HepG2 (cell line): Measurements from ENCODE around the gene TMEM19. TPM values are rescaled to one million over a fixed set of nuclear protein-coding genes. Genes with fewer than 3 reads are reported as not detected.

Experiments used
- EEA1 ChIP-seq: sonication (generic); formaldehyde crosslinking; IDR thresholded peaks from 2 replicates; pipeline ENCODE4 v1.5.1; 2020; ENCODE audit warnings: mild to moderate bottlenecking, missing genetic modification reagents, borderline replicate concordance
- GZF1 ChIP-seq: sonication (generic); formaldehyde crosslinking; IDR thresholded peaks from 2 replicates; pipeline ENCODE4 v1.5.1; 2020; ENCODE audit warnings: mild to moderate bottlenecking, missing genetic modification reagents
- HDAC6 ChIP-seq: fragments of 200-600 bp; sonication (generic); IDR thresholded peaks from 2 replicates; pipeline ENCODE4 v1.7.0; 2017; ENCODE audit warnings: mild to moderate bottlenecking, antibody characterized with exemption, low read length, low read depth
- HMGA1 ChIP-seq: sonication (generic); formaldehyde crosslinking; conservative IDR thresholded peaks from 2 replicates; pipeline ENCODE4 v1.4.0; 2020; ENCODE audit warnings: missing genetic modification reagents
- HNF4A ChIP-seq: sonication (generic); formaldehyde crosslinking; IDR thresholded peaks from 2 replicates; pipeline ENCODE4 v1.4.0; 2020; ENCODE audit warnings: missing genetic modification reagents
- IKZF4 ChIP-seq: sonication (generic); formaldehyde crosslinking; IDR thresholded peaks from 2 replicates; pipeline ENCODE4 v1.5.1; 2020; ENCODE audit warnings: borderline replicate concordance, mild to moderate bottlenecking, low read depth, missing genetic modification reagents; ENCODE audit errors: not compliant biosample characterization
- JUND ChIP-seq: sonication (generic); formaldehyde crosslinking; IDR thresholded peaks from 2 replicates; pipeline ENCODE4 v1.8.0; 2022; ENCODE audit warnings: mild to moderate bottlenecking, missing genetic modification reagents
- NONO ChIP-seq, 2 experiments: fragments of 450-650 bp in 1 of 2; sonication (generic) in 1 of 2; formaldehyde crosslinking in 1 of 2; IDR thresholded peaks in 1 of 2; conservative IDR thresholded peaks in 1 of 2; 2 replicates each; pipeline versions ENCODE4 v1.6.1 to v1.8.0; 2017 to 2022; ENCODE audit warnings: mild to moderate bottlenecking in 1 of 2, missing genetic modification reagents in 1 of 2, moderate library complexity in 1 of 2
- PAF1 ChIP-seq: IDR thresholded peaks from 2 replicates; pipeline ENCODE4 v1.6.1; 2016; ENCODE audit warnings: missing genetic modification reagents, missing compliant biosample characterization
- PHF21A ChIP-seq: sonication (generic); formaldehyde crosslinking; IDR thresholded peaks from 2 replicates; pipeline ENCODE4 v1.5.0; 2020; ENCODE audit warnings: mild to moderate bottlenecking, missing genetic modification reagents
- SATB2 ChIP-seq: sonication (generic); formaldehyde crosslinking; IDR thresholded peaks from 2 replicates; pipeline ENCODE4 v1.5.0; 2020; ENCODE audit warnings: missing genetic modification reagents
- SETDB1 ChIP-seq: sonication (generic); formaldehyde crosslinking; IDR thresholded peaks from 2 replicates; pipeline ENCODE4 v1.5.1; 2020; ENCODE audit warnings: missing genetic modification reagents, mild to moderate bottlenecking, borderline replicate concordance
- SMC3 ChIP-seq: IDR thresholded peaks from 2 replicates; pipeline ENCODE4 v1.6.1; 2011; ENCODE audit warnings: low read length, improper control_type of control experiment
- SSRP1 ChIP-seq: IDR thresholded peaks from 2 replicates; pipeline ENCODE4 v1.6.1; 2016; ENCODE audit warnings: control low read depth
- ZNF205 ChIP-seq: IDR thresholded peaks from 2 replicates; pipeline ENCODE4 v1.6.1; 2018; ENCODE audit warnings: missing biosample characterization, missing genetic modification reagents
- ZNF331 ChIP-seq: sonication (generic); formaldehyde crosslinking; IDR thresholded peaks from 2 replicates; pipeline ENCODE4 v1.4.0; 2020; ENCODE audit warnings: missing genetic modification reagents
- ZNF33A ChIP-seq: sonication (generic); formaldehyde crosslinking; IDR thresholded peaks from 2 replicates; pipeline ENCODE4 v1.5.1; 2020; ENCODE audit warnings: missing genetic modification reagents, mild to moderate bottlenecking, moderate library complexity, borderline replicate concordance
- ZNF598 ChIP-seq: sonication (generic); formaldehyde crosslinking; IDR thresholded peaks from 2 replicates; pipeline ENCODE4 v1.5.1; 2020; ENCODE audit warnings: mild to moderate bottlenecking, missing genetic modification reagents, borderline replicate concordance
- ZNF724P ChIP-seq: sonication (generic); formaldehyde crosslinking; IDR thresholded peaks from 2 replicates; pipeline ENCODE4 v1.8.0; 2022; ENCODE audit warnings: missing genetic modification reagents, borderline replicate concordance
- polyA plus RNA-seq, 8 experiments: library from polyadenylated mRNA; depleted of rRNA in 3 of 8; stranded (reverse) in 7 of 8; unstranded in 1 of 8; fragments of >200 nt; fragmentation: Illumina TruSeq in 4 of 8; extraction: Trizol in 4 of 8; gene quantifications; 2 replicates each; pipeline versions ENCODE4 v1.2.1 to v1.2.3, GENCODE V29; 2011 to 2016; ENCODE audit warnings: low read depth in 4 of 8, missing spikeins in 1 of 8, mixed read lengths in 1 of 8; ENCODE audit not compliant: insufficient read depth in 1 of 8
- total RNA-seq, 5 experiments: library from RNA; depleted of rRNA; stranded (reverse); fragments of >200 nt; fragmentation: Illumina TruSeq; extraction: Trizol; gene quantifications; 2 replicates each; pipeline ENCODE4 v1.2.3, GENCODE V29; 2016; ENCODE audit warnings: low read depth in 1 of 5
- TF ChIP-seq, protein P1 (sequence below): conservative IDR thresholded peaks from 2 replicates; pipeline ENCODE4 v1.6.1; 2018; ENCODE audit warnings: missing genetic modification reagents
- TF ChIP-seq, protein P2 (sequence below): sonication (generic); formaldehyde crosslinking; IDR thresholded peaks from 2 replicates; pipeline ENCODE4 v1.4.0; 2020; ENCODE audit warnings: missing genetic modification reagents
- TF ChIP-seq, protein P3 (sequence below): sonication (generic); formaldehyde crosslinking; IDR thresholded peaks from 2 replicates; pipeline ENCODE4 v1.4.0; 2020; ENCODE audit warnings: missing genetic modification reagents

The TMEM19 gene
- total and polyA plus RNA-seq, 2 of the 13 experiments (the other 11 are each of a cell fraction or from before 2014, with no cell fraction given) = 16.9 to 22.5 TPM

DNA sequence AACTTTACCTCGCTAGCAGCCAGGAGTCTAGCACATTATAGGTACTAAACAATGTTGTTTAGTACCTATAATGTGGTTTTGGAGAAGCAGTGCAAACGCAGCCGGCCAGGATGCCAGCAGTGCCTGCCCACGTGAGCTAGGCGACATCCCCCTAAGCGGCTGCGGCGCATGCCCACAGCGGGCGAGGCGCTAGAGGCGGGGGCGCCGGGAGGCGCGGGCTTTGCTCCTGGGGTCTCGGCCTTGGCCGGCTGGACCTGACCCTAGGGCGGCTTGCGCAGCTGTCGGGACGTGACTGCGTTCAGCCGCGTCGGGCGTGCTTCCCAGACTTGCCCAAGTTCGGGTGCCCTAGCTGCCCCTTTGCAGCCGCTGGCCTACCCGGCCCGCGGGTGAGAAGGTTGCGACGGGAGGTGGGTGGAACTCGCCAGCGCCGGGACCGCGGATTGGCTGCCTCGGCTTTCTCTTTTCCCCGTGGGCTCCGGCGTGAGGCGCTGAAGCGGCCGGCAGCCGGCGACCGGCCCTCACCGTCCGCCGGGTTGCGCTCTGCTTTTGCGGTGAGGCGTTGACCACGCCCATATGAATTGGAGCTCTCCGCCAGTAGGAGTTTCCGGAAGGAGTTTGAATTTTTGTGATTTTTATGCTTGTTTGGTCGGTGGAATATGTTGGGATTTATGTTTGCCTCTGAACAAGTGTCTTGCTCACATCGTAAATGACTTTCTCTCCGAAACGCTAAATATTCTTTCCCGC is at the start of gene TMEM19 (continued):
- no peak for TF ChIP-seq HDAC6
- TF ChIP-seq, protein P1, sequence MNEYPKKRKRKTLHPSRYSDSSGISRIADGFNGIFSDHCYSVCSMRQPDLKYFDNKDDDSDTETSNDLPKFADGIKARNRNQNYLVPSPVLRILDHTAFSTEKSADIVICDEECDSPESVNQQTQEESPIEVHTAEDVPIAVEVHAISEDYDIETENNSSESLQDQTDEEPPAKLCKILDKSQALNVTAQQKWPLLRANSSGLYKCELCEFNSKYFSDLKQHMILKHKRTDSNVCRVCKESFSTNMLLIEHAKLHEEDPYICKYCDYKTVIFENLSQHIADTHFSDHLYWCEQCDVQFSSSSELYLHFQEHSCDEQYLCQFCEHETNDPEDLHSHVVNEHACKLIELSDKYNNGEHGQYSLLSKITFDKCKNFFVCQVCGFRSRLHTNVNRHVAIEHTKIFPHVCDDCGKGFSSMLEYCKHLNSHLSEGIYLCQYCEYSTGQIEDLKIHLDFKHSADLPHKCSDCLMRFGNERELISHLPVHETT (CRISPR knock-in tag) = peak; percentile 40; the same call in 1 of the 2 replicates
- TF ChIP-seq SMC3 = no peak
- no peak for TF ChIP-seq JUND
- peak; percentile 53; the same call in 1 of the 2 replicates for TF ChIP-seq ZNF331 (CRISPR knock-in tag)
- no peak for TF ChIP-seq NONO (IDR thresholded peaks at IDR 0.05)
- TF ChIP-seq NONO (CRISPR knock-in tag; conservative IDR thresholded peaks at IDR 0.05) = peak; percentile 89
- no peak for TF ChIP-seq ZNF724P (CRISPR knock-in tag)
- TF ChIP-seq ZNF598 (CRISPR knock-in tag) = peak; percentile 83; the same call in 1 of the 2 replicates
- no peak for TF ChIP-seq GZF1
- TF ChIP-seq EEA1 (CRISPR knock-in tag) = peak; percentile 66; the same call in 1 of the 2 replicates
- TF ChIP-seq SETDB1 = no peak
- TF ChIP-seq, protein P2, sequence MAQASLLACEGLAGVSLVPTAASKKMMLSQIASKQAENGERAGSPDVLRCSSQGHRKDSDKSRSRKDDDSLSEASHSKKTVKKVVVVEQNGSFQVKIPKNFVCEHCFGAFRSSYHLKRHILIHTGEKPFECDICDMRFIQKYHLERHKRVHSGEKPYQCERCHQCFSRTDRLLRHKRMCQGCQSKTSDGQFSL = no peak
- TF ChIP-seq SATB2 = no peak
- TF ChIP-seq IKZF4 (CRISPR knock-in tag) = peak; percentile 30
- TF ChIP-seq PHF21A = peak; percentile 95
- peak; percentile 89 for TF ChIP-seq HNF4A (CRISPR knock-in tag)
- TF ChIP-seq HMGA1 = no peak
- peak; percentile 77; the same call in 1 of the 2 replicates for TF ChIP-seq ZNF33A
- TF ChIP-seq ZNF205 (CRISPR knock-in tag) = peak; percentile 49; the same call in 1 of the 2 replicates
- TF ChIP-seq, protein P3, sequence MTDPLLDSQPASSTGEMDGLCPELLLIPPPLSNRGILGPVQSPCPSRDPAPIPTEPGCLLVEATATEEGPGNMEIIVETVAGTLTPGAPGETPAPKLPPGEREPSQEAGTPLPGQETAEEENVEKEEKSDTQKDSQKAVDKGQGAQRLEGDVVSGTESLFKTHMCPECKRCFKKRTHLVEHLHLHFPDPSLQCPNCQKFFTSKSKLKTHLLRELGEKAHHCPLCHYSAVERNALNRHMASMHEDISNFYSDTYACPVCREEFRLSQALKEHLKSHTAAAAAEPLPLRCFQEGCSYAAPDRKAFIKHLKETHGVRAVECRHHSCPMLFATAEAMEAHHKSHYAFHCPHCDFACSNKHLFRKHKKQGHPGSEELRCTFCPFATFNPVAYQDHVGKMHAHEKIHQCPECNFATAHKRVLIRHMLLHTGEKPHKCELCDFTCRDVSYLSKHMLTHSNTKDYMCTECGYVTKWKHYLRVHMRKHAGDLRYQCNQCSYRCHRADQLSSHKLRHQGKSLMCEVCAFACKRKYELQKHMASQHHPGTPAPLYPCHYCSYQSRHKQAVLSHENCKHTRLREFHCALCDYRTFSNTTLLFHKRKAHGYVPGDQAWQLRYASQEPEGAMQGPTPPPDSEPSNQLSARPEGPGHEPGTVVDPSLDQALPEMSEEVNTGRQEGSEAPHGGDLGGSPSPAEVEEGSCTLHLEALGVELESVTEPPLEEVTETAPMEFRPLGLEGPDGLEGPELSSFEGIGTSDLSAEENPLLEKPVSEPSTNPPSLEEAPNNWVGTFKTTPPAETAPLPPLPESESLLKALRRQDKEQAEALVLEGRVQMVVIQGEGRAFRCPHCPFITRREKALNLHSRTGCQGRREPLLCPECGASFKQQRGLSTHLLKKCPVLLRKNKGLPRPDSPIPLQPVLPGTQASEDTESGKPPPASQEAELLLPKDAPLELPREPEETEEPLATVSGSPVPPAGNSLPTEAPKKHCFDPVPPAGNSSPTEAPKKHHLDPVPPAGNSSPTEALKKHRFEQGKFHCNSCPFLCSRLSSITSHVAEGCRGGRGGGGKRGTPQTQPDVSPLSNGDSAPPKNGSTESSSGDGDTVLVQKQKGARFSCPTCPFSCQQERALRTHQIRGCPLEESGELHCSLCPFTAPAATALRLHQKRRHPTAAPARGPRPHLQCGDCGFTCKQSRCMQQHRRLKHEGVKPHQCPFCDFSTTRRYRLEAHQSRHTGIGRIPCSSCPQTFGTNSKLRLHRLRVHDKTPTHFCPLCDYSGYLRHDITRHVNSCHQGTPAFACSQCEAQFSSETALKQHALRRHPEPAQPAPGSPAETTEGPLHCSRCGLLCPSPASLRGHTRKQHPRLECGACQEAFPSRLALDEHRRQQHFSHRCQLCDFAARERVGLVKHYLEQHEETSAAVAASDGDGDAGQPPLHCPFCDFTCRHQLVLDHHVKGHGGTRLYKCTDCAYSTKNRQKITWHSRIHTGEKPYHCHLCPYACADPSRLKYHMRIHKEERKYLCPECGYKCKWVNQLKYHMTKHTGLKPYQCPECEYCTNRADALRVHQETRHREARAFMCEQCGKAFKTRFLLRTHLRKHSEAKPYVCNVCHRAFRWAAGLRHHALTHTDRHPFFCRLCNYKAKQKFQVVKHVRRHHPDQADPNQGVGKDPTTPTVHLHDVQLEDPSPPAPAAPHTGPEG (CRISPR knock-in tag) = no peak; the same call in 1 of the 2 replicates
- no peak for TF ChIP-seq SSRP1 (CRISPR knock-in tag)
- no peak for TF ChIP-seq PAF1
